ENCODE data around the gene FRMPD4.
"Not testable (repeated sequence)": the region's sequence is repeated elsewhere in the genome, so short reads cannot be mapped to it uniquely, and the experiment has no call there.

The FRMPD4 gene

DNA sequence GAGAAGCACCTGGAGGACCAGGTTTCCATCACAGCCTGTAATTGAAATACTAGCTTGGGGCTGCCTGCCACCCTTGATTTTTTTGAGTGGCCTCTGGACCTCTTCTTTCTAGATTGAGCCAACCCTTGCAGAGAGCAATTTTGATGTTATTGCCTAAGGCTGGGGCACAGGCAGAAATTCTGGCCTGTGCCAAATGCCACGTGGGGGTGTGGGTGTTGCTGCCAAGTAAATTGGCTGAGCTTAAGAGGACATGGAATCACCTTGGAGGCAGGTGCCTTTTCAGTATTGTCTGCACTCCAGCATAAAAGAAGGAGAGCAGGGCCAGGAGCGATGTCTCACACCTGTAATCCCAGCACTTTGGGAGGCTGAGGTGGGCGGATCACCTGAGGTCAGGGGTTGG, 366.9 kb downstream of the FRMPD4 start:
- no peak for TF ChIP-seq ZFX (IDR thresholded peaks at IDR 0.05; ENCODE audit: borderline replicate concordance)
- TF ChIP-seq, protein P1, sequence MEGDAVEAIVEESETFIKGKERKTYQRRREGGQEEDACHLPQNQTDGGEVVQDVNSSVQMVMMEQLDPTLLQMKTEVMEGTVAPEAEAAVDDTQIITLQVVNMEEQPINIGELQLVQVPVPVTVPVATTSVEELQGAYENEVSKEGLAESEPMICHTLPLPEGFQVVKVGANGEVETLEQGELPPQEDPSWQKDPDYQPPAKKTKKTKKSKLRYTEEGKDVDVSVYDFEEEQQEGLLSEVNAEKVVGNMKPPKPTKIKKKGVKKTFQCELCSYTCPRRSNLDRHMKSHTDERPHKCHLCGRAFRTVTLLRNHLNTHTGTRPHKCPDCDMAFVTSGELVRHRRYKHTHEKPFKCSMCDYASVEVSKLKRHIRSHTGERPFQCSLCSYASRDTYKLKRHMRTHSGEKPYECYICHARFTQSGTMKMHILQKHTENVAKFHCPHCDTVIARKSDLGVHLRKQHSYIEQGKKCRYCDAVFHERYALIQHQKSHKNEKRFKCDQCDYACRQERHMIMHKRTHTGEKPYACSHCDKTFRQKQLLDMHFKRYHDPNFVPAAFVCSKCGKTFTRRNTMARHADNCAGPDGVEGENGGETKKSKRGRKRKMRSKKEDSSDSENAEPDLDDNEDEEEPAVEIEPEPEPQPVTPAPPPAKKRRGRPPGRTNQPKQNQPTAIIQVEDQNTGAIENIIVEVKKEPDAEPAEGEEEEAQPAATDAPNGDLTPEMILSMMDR (IDR thresholded peaks at IDR 0.05): no peak
- no peak overlapping the region for H3K27ac ChIP-seq

DNA sequence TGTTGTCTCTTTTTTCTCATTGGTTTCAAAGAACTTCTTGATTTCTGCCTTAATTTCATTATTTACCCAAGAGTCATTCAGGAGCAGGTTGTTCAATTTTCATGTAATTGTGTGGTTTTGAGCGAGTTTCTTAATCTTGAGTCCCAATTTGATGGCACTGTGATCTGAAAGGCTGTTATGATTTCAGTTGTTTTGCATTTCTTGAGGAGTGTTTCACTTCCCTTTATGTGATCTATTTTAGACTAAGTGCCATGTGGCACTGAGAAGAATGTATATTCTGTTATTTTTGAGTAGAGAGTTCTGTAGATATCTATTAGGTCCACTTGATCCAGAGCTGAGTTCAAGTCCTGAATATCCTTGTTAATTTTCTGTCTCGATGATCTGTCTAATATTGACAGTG, 377.1 kb downstream of the FRMPD4 start:
- not testable (repeated sequence) for H3K27ac ChIP-seq

DNA sequence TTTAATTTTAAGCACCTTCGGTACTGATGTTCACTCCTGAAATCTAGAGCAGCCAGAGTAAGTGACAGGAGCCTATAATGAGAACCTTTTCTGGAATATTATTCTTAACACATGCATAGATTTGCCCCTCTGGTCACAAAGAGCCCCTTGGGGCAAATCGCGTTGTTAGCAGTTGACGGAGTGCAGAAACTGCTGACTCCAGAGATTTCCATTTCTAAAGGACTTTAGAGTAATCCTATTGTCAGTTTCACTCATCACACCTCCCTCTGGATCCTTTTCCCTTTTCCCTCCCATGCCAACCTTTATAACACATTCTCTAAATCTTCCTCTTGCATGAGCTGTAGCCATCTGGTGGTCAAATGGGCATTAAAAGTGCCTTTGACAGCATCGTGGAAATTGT, 388.0 kb downstream of the FRMPD4 start:
- TF ChIP-seq ZFX (IDR thresholded peaks at IDR 0.05; ENCODE audit: borderline replicate concordance): no peak
- TF ChIP-seq, protein P1 (IDR thresholded peaks at IDR 0.05): no peak
- H3K27ac ChIP-seq: no peak overlapping the region

DNA sequence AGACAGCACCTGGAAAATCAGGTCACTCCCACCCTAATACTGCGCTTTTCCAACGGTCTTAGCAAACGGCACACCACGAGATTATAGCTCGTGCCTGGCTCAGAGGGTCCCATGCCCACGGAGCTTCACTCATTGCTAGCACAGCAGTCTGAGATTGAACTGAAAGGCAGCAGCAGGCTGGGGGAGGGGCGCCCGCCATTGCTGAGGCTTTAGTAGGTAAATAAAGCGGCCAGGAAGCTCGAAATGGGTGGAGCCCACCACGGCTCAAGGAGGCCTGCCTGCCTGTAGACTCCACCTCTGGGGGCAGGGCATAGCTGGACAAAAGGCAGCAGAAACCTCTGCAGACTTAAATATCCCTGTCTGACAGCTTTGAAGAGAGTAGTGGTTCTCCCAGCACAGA, 399.8 kb downstream of the FRMPD4 start:
- not testable (repeated sequence) for H3K27ac ChIP-seq

DNA sequence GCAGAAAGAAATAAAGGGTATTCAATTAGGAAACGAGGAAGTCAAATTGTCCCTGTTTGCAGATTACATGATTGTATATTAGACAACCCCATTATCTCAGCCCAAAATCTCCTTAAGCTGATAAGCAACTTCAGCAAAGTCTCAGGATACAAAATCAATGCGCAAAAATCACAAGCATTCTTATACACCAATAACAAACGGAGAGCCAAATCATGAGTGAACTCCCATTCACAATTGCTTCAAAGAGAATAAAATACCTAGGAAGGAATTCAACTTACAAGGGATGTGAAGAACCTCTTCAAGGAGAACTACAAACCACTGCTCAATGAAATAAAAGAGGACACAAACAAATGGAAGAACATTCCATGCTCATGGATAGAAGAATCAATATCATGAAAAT, 404.0 kb downstream of the FRMPD4 start:
- H3K27ac ChIP-seq: not testable (repeated sequence)

DNA sequence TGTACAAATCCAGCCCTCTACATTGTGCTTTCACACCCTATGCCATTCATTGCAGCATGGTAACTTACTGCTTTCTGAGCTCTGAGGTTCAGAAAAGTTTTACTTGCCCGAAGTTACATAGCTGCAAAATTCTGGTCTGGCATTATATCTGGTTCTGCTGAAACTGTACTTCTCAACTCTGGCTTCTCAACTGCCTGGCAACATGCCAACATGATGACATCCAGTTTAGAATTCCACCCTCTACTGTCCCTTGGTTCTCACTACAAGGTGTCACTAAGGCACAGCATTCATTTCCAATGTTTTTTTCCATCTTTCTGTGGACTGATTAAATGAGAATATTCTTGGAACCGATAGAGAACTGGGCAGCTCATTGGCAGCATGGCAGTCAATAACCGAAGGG, 410.1 kb downstream of the FRMPD4 start:
- H3K27ac ChIP-seq: no peak overlapping the region
- TF ChIP-seq ZFX (IDR thresholded peaks at IDR 0.05; ENCODE audit: borderline replicate concordance): no peak
- TF ChIP-seq, protein P1 (IDR thresholded peaks at IDR 0.05): no peak

DNA sequence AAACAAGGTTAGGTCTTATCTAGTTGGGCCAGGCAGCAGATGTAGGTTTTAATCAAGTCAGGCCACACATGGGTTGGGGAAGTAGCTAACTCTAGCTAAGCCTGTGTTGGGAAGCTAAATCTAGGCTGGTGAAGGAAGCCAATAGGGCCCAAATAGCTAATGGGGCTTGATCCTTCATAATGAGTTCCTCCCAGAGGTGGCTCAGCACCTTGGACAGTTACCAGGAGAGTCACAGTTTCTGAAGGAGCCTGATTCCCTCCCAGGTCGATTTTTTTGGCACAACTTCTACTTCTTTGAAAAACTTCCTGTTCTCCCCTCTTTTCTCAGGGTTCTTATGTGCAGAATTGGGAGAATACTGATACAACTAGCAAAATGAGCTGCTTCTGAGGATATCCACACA, 410.5 kb downstream of the FRMPD4 start:
- H3K27ac ChIP-seq: no peak overlapping the region
- TF ChIP-seq, protein P1 (IDR thresholded peaks at IDR 0.05): no peak
- no peak for TF ChIP-seq ZFX (IDR thresholded peaks at IDR 0.05; ENCODE audit: borderline replicate concordance)

DNA sequence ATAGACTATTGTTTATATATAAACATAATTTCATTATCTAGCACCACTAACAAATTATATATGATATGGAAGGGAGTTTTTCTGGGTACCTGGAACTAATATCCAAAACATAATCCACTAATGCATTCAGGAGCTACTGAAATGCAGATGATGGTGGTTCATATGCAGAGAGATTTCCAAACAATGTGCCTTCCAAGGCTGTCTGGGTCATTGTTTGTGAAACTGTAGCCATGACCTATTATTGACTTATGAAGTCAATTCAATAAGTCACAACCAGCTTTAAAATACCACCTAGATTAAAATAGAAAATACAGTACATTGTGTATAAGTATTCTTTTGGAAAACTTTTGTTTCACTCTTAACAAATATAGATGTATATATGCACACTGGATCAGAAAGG, 415.9 kb downstream of the FRMPD4 start:
- TF ChIP-seq, protein P1 (IDR thresholded peaks at IDR 0.05): no peak
- no peak for TF ChIP-seq ZFX (IDR thresholded peaks at IDR 0.05; ENCODE audit: borderline replicate concordance)
- no peak overlapping the region for H3K27ac ChIP-seq

DNA sequence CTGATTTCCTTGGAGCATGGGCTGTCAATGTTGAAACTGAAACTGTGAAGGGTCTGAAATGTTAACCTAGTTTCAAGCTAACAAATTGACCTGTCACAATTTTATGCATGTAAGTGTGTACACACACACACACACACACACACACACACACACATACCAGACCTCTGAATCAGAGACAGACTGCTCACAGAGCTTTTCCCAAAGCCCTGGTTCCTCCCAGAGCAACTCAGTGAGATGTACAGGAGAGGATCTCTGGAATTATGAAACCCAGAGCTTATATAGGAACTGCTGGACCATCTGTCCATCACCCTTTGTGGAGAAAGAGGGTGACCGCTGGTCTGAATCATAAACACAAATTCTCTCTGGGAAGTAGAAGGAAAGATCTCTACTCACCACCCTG, 424.8 kb downstream of the FRMPD4 start:
- no peak overlapping the region for H3K27ac ChIP-seq

More for the DNA sequence above, 424.8 kb downstream of the FRMPD4 start:
- no peak for TF ChIP-seq ZFX (IDR thresholded peaks at IDR 0.05; ENCODE audit: borderline replicate concordance)
- TF ChIP-seq, protein P1 (IDR thresholded peaks at IDR 0.05): no peak

All from 22Rv1 (cell line).